Stimulated activated CD8-positive, alpha-beta memory T cell treated with anti-CD3 and anti-CD28 coated beads, Interleukin-7, amount 100 ng/mL, for 24 hours (primary cell): ENCODE results near the gene ZNF629.
A peak's percentile ranks its signal among the peaks of the same experiment; 100 is the strongest.

Experiments
- DNase-seq: peaks from one replicate; pipeline ENCODE4 v3.0.0-alpha.2; 2020; ENCODE audit warnings: low read depth

The ZNF629 gene

GRCh38 chr16:30748634-30749445 lies 38.2 kb downstream of the ZNF629 start:
- DNase-seq = no peak

- DNase-seq = peak; percentile 94
Measured at GRCh38 chr16:30747799-30748633, 39.0 kb downstream of the ZNF629 start, which contains the start of gene PHKG2. Gene PHKG2 (plus strand): TSS chr16:30748425. CDS start chr16:30748821, 396 bp downstream.

GRCh38 chr16:30747331-30747730 lies 39.7 kb downstream of the ZNF629 start:
- DNase-seq = no peak

GRCh38 chr16:30746638-30747175 lies 40.3 kb downstream of the ZNF629 start:
- DNase-seq = no peak

GRCh38 chr16:30745082-30745481 lies 41.9 kb downstream of the ZNF629 start:
- no peak for DNase-seq

GRCh38 chr16:30744183-30744582 lies 42.8 kb downstream of the ZNF629 start:
- no peak for DNase-seq

- no peak for DNase-seq
Measured at GRCh38 chr16:30743716-30744115, 43.3 kb downstream of the ZNF629 start.

GRCh38 chr16:30741461-30741914 lies 45.5 kb downstream of the ZNF629 start:
- no peak for DNase-seq

GRCh38 chr16:30740364-30741251 lies 46.4 kb downstream of the ZNF629 start:
- DNase-seq = no peak

GRCh38 chr16:30738984-30739951 lies 47.7 kb downstream of the ZNF629 start:
- no peak for DNase-seq

GRCh38 chr16:30737794-30738648 lies 49.0 kb downstream of the ZNF629 start:
- no peak for DNase-seq

GRCh38 chr16:30736995-30737793 lies 49.8 kb downstream of the ZNF629 start:
- DNase-seq = no peak

- no peak for DNase-seq
Measured at GRCh38 chr16:30731411-30731810, 55.6 kb downstream of the ZNF629 start.

GRCh38 chr16:30728899-30729672 lies 57.9 kb downstream of the ZNF629 start:
- DNase-seq = no peak
